HG03521 (cell line): Measurements from ENCODE around the gene SLITRK3.
"Not testable (repeated sequence)": the region's sequence is repeated elsewhere in the genome, so short reads cannot be mapped to it uniquely, and the experiment has no call there.

Experiments used
- ATAC-seq: cut with Tn5 transposase; IDR thresholded peaks from one replicate; pipeline ENCODE4 v1.9.1; 2021; ENCODE audit warnings: mild to moderate bottlenecking, moderate library complexity; ENCODE audit not compliant: unreplicated experiment

The SLITRK3 gene

DNA sequence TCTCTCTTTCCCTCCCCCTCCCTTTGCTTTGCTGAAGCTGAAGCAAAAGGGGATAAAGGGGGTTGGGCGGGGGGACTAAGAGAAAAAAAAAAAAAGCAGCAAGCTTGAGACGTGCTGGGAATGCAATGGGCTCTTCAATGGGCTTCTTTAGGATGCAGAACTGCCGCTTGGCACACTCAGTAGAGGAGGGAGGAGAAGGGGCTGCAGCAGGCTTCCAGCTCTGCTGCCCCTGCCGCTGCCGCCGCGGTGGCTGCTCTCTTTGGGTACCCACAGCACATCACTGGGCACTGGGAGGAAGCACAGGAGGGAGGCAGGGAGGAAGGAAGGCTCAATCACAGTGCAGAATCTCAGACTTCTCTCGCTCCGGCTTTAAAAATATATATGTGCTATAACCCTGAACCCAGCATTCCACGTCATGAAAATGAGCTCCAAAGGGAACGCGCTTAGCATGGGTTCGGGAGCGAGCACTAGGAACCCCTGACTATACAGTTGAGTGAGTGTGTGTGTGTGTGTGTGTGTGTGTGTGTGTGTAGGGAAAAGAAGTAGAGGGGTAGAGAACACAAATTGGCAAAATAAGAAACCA lies 3.5 kb downstream of the SLITRK3 start:
- ATAC-seq, result no peak

DNA sequence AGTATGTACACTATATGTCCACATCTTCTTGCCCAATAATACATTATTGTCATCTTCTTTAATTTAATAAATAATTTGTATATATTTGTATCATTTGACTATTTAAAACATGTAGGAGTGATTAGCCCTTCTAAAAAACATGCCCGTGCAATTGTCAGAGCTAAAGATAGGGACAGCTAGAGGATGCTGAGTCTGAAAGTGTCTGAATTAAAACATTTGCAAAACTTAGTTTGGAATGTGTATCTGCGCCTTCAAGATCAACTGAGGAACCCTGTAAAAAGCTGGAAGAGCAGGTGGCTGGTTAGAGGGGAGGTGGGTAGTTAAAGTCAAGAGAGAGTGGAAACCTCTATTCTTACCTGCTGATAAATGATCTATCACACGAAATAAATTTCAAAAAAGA lies 4.7 kb downstream of the SLITRK3 start:
- ATAC-seq, result no peak

GRCh38 chr3:165188452-165188851 lies 7.7 kb downstream of the SLITRK3 start:
- ATAC-seq, result no peak

DNA sequence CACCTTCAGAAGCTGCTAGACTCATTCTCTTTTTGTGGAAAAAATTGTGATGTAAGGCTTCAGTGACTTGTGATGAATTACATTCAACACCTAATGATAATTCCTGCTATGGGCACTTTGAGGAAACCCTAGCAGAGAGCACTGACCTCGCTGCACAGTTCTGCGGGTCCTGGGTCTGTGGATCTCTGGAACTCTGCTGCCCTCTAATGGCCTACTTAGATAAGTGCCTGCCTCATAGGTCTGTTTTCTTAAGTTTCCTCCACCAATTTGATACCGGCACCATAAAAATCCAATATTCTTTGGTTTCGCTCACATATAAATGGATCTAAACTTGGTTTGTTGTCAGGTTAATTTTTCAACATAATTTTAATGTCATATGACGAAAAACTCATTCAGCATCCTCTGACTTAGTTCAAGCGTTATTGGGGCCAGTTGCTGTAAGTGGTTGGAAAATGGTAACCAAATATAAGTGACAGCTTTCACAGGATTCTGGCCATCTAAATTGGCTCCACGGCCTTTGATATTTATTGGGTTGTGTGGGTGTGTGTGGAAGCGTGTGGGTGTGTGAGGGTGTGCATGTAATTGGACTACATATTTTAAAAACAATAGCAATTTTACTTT lies 10.4 kb downstream of the SLITRK3 start:
- ATAC-seq, result peak; percentile 95

- no peak for ATAC-seq
Observed at GRCh38 chr3:165181556-165181955, 14.6 kb downstream of the SLITRK3 start.

- no peak for ATAC-seq
Observed at GRCh38 chr3:165170236-165170635, 25.9 kb downstream of the SLITRK3 start.

GRCh38 chr3:165169368-165169767 lies 26.8 kb downstream of the SLITRK3 start:
- ATAC-seq, result no peak

DNA sequence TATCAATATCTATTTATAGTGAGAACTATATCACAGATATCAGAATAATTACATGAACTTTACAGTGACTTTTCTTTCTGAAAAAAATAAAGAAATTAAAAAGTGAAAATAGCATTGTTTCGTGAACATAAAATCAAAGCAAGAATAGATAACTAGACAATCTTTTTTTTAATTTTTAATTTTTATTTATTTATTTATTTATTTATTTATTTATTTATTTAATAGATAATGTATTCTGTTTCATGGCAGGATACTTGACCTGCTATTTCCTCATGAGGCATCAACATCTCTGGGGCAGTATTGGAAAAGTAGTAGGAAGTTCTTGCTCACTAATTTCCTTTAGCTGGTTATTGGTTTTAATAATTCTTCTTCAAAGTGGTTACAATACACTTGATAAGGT lies 33.3 kb downstream of the SLITRK3 start:
- no peak for ATAC-seq

DNA sequence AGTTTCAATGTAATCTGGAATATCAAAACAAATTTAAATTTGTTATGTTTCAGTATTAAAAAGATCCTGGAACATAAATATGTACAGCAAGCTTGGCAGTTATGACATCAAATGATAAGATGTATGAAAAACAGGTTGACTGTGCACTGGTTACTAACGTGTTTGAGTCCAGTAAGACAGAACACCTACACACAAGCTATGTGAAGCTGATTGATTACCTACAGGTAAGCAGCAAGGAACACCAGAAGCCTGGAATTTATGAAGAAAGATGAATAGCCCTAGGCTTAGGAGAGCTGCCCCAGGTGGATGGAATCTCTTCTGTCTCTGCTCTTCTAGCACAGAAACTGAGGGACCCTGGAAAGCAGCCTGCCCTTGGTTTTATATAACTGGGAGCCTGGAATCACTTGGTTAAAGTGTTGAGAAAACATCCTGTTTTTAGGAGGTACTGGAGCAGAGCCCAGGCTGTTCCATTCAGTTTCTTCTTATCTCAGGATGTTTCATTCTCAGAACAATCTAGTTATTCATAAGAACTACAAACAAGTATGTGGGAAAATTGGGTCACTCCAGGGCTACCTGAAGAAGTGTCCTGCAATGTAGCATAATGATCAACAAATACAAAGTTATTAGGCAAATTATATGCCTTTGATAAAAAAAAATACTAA lies 36.3 kb downstream of the SLITRK3 start:
- no peak for ATAC-seq

DNA sequence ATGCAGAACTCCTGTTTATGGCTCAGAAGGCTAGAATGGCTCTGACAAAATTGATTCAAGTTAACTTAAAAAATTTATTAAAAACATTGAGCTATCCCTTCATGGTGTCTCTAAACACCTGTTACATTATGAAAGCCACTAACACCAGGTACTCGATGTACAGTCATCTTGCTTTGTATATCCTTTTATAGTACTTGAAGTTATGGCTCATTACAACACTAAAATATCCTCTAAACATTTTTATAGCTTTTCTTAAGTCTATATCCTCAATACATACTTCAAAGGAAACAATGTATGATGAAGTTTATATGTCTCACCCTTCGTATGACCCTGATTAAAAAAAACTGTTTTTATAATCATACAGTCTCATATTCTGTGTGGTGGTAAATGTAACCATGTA lies 38.2 kb downstream of the SLITRK3 start:
- ATAC-seq, result no peak

DNA sequence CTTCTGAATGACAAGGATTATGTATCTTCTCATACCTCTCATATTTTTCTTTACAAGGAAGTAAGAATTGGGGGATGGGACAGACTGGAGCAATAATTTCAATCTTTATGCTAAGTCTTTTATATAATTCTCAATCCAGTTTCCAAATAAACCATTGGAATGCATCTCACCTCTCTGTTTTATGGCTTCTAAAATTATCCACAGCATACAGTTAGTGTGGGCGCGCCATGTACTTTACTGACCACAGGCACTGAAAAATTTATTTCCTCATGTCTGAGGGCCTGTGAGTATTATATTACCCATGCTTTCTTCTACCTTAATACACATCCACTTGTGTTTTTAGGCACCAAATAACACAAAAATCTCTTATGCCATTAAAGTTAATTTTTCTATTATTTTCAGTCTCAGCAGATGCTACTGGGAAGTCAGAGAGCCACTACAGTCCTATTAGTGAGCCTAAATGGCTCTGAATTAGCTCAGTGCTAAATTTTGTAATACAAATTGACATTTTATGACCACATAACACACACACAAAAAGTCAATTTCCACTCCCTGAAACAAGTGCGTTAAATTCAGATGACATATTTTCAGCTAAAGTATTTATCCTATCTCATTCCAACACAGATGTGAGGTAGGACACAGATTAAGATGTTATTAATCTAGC lies 39.3 kb downstream of the SLITRK3 start:
- ATAC-seq, result no peak

DNA sequence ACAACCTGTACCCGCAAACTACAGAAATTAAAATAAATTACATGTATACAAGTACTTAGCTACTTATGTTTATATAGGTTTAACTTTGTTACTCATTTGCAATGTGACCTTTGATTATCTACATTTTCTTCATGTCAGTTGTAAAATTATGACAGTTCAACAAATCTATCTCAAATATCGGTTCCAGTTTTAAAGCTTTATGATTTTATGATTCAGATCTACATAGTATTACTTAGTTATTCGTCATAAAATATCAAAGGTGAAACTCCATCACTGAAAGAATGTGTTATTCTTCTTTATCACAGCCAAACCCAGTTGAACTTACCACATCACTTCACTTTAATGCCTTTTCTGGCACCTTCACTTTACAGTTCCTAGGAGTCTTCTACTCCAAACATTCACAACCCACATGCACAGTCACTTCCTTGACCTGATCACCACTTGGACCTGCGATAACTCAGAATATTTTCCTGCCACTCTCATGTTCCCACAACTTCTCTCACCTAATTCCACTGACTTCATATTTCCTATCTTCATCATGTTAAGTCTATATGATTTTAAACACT lies 47.2 kb downstream of the SLITRK3 start:
- no peak for ATAC-seq

DNA sequence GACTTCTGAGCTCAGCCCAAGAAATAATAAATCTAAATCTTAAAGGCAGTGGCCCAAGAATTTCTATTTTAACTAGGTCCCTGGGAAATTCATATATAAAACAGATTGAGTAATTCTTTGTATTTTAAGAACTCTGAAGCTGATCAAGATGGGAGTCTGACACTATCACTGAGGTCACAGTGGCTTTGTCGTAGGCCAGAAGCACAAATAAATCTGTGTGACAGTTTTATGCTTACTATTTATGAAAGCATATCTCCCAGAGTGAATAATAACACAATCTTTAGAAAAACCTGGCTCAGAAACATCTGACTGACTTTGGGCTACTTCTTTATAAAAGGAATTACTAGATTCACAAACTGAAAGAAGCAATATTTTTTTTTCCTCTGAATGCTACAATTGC lies 51.9 kb downstream of the SLITRK3 start:
- ATAC-seq, result no peak

GRCh38 chr3:165139918-165140317 lies 56.3 kb downstream of the SLITRK3 start:
- ATAC-seq, result not testable (repeated sequence)
